ENCODE results near the gene GAS7. TPM values are rescaled to one million over a fixed set of nuclear protein-coding genes. Genes with fewer than 3 reads are reported as not detected.

GAS7 gene
- total and polyA plus RNA-seq, 9 of the 15 experiments (the other 6 are each of a cell fraction or from before 2014, with no cell fraction given) = 0.11 to 0.33 TPM; not detected in 7

DNA sequence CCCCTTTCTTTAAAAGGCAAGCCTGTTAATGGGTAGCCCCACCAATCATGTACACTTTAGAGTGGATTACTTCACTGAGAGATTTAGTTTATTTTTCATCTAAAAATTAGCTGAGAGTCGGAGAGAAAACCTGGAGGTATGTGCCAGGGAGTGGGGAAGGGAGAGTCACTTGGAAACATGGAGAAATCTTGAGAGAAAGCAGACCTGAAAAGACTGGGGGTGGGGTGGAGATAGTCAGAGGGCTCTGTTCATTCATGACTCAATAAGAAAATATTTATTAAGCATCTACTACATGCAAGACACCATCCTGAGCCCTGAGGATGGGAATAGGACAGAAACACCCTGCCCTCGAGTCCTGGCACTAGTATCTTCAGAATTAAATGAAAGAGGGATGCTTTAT lies 265.9 kb downstream of the GAS7 start (continued):
- TF ChIP-seq, protein P1, sequence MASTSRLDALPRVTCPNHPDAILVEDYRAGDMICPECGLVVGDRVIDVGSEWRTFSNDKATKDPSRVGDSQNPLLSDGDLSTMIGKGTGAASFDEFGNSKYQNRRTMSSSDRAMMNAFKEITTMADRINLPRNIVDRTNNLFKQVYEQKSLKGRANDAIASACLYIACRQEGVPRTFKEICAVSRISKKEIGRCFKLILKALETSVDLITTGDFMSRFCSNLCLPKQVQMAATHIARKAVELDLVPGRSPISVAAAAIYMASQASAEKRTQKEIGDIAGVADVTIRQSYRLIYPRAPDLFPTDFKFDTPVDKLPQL (IDR thresholded peaks at IDR 0.05; ENCODE audit: extremely low read depth, insufficient read length) = no peak
- TF ChIP-seq TRIM28 (IDR thresholded peaks at IDR 0.05) (no peak), FOXM1 (IDR thresholded peaks at IDR 0.05; ENCODE audit: low read depth) (no peak), FOXM1 (CRISPR knock-in tag; IDR thresholded peaks at IDR 0.05; ENCODE audit: low read depth) (no peak)
- TF ChIP-seq, protein P2, sequence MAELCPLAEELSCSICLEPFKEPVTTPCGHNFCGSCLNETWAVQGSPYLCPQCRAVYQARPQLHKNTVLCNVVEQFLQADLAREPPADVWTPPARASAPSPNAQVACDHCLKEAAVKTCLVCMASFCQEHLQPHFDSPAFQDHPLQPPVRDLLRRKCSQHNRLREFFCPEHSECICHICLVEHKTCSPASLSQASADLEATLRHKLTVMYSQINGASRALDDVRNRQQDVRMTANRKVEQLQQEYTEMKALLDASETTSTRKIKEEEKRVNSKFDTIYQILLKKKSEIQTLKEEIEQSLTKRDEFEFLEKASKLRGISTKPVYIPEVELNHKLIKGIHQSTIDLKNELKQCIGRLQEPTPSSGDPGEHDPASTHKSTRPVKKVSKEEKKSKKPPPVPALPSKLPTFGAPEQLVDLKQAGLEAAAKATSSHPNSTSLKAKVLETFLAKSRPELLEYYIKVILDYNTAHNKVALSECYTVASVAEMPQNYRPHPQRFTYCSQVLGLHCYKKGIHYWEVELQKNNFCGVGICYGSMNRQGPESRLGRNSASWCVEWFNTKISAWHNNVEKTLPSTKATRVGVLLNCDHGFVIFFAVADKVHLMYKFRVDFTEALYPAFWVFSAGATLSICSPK (IDR thresholded peaks at IDR 0.05; ENCODE audit: borderline replicate concordance) = no peak
- TF ChIP-seq, protein P3, sequence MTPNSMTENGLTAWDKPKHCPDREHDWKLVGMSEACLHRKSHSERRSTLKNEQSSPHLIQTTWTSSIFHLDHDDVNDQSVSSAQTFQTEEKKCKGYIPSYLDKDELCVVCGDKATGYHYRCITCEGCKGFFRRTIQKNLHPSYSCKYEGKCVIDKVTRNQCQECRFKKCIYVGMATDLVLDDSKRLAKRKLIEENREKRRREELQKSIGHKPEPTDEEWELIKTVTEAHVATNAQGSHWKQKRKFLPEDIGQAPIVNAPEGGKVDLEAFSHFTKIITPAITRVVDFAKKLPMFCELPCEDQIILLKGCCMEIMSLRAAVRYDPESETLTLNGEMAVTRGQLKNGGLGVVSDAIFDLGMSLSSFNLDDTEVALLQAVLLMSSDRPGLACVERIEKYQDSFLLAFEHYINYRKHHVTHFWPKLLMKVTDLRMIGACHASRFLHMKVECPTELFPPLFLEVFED (CRISPR knock-in tag; conservative IDR thresholded peaks at IDR 0.05) = no peak

DNA sequence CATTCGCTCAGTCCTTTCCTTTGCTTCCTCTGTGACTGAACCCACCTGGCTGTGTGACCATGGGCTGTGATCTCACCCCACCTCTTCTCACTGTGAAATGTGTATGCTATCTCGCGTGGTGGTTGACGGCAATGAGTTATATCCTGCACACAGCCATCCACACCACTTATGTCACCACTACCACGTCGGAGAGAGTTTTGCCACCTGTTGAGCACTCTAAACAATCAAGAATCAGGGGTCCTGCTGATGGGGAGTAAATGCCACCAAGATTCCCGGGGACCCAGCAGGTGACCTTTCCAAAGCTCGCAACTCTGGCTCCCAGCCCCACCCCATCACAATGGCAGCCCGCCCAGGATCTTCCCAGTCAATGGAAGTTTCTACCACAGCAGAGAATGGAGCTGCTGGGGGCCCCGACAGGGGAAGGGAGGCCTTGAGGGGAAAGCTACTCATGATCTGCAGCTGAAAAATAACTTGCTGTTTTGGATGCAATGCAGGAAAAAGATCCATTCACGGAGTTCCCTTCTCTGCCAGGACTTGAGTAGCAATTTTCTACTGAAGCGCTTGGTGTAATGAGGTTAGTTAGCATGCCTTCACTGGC lies 267.2 kb downstream of the GAS7 start:
- POLR2A ChIA-PET = interaction anchor here (0.6 kb wide), 1 partner anchor 14 kb away, joined by 3 read pairs; no protein-coding TSS in a partner anchor
- BruUV-seq (replicated peaks) = no TSS peak

More for the DNA sequence above, 267.2 kb downstream of the GAS7 start:
- Histone ChIP-seq H3K9me1 (ENCODE audit: control insufficient read depth, insufficient read depth, low read length) (no peaks in the 10 kb centered on the region), H3K4me3 (no peak overlapping the region), H2AFZ (ENCODE audit: low read depth, low read length) (no peak overlapping the region), H3K79me2 (ENCODE audit: control insufficient read depth, insufficient read depth, low read length) (no peaks in the 10 kb centered on the region), H3K9me3 (replicated peaks; ENCODE audit: control insufficient read depth, insufficient read depth, low read depth, low read length) (no peaks in the 10 kb centered on the region), H4K20me1 (replicated peaks; ENCODE audit: control insufficient read depth, insufficient read depth, low read length) (no peaks in the 10 kb centered on the region), H3K36me3 (ENCODE audit: control insufficient read depth, insufficient read depth, low read length) (no peaks in the 10 kb centered on the region), H3K27me3 (ENCODE audit: control insufficient read depth in 2 of 2, insufficient read depth in 2 of 2, low read length in 2 of 2) (peaks cover 0 to 6% of the 10 kb centered on the region in 2 experiments; a peak in 3 of 5 replicates), H3K27ac (ENCODE audit: extremely low read depth, low read depth, low read length) (no peak overlapping the region), H3K4me1 (replicated peaks in 1 of 2; ENCODE audit: control insufficient read depth in 2 of 2, insufficient read depth in 2 of 2, low read length in 2 of 2) (no peaks in the 10 kb centered on the region), H3K9ac (ENCODE audit: insufficient read depth in 1 of 2, low read depth in 2 of 2, low read length in 2 of 2) (no peak overlapping the region), H3K4me2 (ENCODE audit: insufficient read depth, low read length) (no peak overlapping the region)
- TF ChIP-seq RBM39 (optimal IDR thresholded peaks at IDR 0.05; ENCODE audit: low read depth, low read length) = no peak
- TF ChIP-seq ZFP30 (CRISPR knock-in tag; IDR thresholded peaks at IDR 0.05; ENCODE audit: borderline replicate concordance) = no peak
- TF ChIP-seq ZNF274 (IDR thresholded peaks at IDR 0.05; ENCODE audit: borderline replicate concordance, low read depth, low read length) = no peak
- no peak for TF ChIP-seq CCAR2 (IDR thresholded peaks at IDR 0.05; ENCODE audit: low read depth, low read length)
- TF ChIP-seq, protein P3 (CRISPR knock-in tag; conservative IDR thresholded peaks at IDR 0.05) = no peak
- TF ChIP-seq POLR3G (IDR thresholded peaks at IDR 0.05; ENCODE audit: extremely low read depth, insufficient read length, insufficient replicate concordance) = no peak
- TF ChIP-seq MYNN (IDR thresholded peaks at IDR 0.05) = no peak
- no peak for TF ChIP-seq MYNN (CRISPR knock-in tag; IDR thresholded peaks at IDR 0.05)
- TF ChIP-seq ZZZ3 (IDR thresholded peaks at IDR 0.05) = no peak
- CTCF ChIA-PET (ENCODE audit: low intra/inter-chr PET ratio) = no interaction called here
- no peak for FAIRE-seq
- in situ Hi-C loops (cut with MboI) = no loop called here
- intact Hi-C loops (cut with micrococcal nuclease) = no loop called here
- no peak for DNase-seq (ENCODE audit: extremely low read depth in 1 of 4, low spot score in 3 of 4)
- ATAC-seq = no peak
- WGBS (ENCODE audit: insufficient coverage, low coverage, missing lambda C conversion rate) = under 1% methylated on average over 10 of the region's 12 CpGs
